ENCODE measurements around the gene TTBK1.

GRCh38 chr6:43313813-43314212 is 70.5 kb downstream of the TTBK1 start:
- no peak for TF ChIP-seq CTCF (IDR thresholded peaks at IDR 0.05)
- no peak for TF ChIP-seq POLR2A (IDR thresholded peaks at IDR 0.05)

Data from Peyer's patch (tissue), 4 donors.